Mucosa of rectum (tissue), 2 donors: ENCODE measurements around the gene FILIP1.
"Not testable (repeated sequence)": the region's sequence is repeated elsewhere in the genome, so short reads cannot be mapped to it uniquely, and the experiment has no call there.

Experiments used
- H3K27ac ChIP-seq, 2 donors: one replicate each; pipeline ENCODE4 v1.7.0; 2013; ENCODE audit warnings: inconsistent platforms in 2 of 2, low read depth in 2 of 2, low read length in 2 of 2
- H3K27me3 ChIP-seq, 2 donors: one replicate each; pipeline ENCODE4 v1.7.0; 2013; ENCODE audit warnings: low read length in 2 of 2; ENCODE audit not compliant: control insufficient read depth in 2 of 2, insufficient read depth in 2 of 2
- H3K36me3 ChIP-seq, 2 donors: one replicate each; pipeline ENCODE4 v1.7.0; 2013; ENCODE audit warnings: low read length in 2 of 2; ENCODE audit not compliant: control insufficient read depth in 2 of 2, insufficient read depth in 2 of 2
- H3K4me1 ChIP-seq, 2 donors: one replicate each; pipeline ENCODE4 v1.7.0; 2013; ENCODE audit warnings: low read length in 2 of 2, mild to moderate bottlenecking in 1 of 2; ENCODE audit not compliant: control insufficient read depth in 2 of 2, insufficient read depth in 2 of 2
- H3K4me3 ChIP-seq, 2 donors: one replicate each; pipeline ENCODE4 v1.7.0; 2013; ENCODE audit warnings: low read length in 2 of 2
- H3K9ac ChIP-seq, 2 donors: one replicate each; pipeline ENCODE4 v1.7.0; 2013; ENCODE audit warnings: low read length in 2 of 2, low read depth in 1 of 2, mild to moderate bottlenecking in 1 of 2
- H3K9me3 ChIP-seq, 2 donors: one replicate each; pipeline ENCODE4 v1.7.0; 2013; ENCODE audit warnings: low read length in 2 of 2; ENCODE audit not compliant: control insufficient read depth in 2 of 2
- donor health status: healthy.
- donor health status: Normal muscosa, but diverticular disease.

Gene FILIP1

DNA sequence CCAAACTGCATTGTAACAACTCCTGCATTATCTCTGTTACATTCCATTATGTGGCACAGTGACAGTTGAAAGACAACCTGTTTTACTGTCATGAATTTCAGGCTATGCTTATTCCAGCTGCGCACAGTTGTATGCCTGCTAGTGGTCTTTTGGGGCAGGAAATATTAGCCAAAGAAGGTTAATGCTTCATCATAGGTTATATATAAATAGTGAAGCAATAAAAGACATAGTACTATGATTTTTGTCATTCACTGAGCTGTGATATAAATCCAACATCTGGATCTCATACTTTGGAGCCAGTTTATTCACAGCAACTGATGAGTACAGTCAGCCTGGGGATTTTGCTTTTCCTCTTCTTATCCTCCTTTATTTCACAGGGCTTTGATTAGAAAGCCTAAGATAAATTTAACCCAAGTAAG is 55.6 kb downstream of the FILIP1 start:
- H3K27ac ChIP-seq: peak overlapping the region in 1 of 2 donors; percentile 13

DNA sequence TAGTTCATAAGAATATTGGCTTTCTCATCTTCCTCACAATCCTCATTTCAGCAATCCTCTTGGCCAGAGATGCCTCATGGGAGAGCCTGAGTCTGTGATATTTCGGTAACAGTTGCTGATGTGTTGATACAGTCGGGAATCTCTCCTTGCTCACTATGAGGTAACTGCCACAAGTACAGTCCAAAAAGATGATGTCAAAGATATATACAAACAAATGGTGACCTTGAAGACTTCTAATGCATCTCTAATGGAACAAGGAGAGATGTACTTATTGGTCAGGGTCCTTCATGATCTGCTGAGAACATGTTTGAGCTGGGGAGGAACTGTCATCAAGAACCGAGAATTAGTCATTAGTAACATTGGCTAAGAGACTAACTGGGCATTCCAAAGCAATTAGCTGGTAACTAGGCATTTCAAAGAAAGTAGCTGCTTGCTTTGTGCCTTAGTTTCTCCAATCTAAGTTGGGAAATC is 56.1 kb downstream of the FILIP1 start:
- no peak overlapping the region for H3K4me3 ChIP-seq
- no peaks in the 10 kb centered on the region for H3K4me1 ChIP-seq
- H3K9me3 ChIP-seq: no peaks in the 10 kb centered on the region
- no peaks in the 10 kb centered on the region for H3K36me3 ChIP-seq
- H3K27me3 ChIP-seq: no peaks in the 10 kb centered on the region
- H3K27ac ChIP-seq: peak overlapping the region in 1 of 2 donors; percentile 46
- no peak overlapping the region for H3K9ac ChIP-seq

More for the DNA sequence above, 55.6 kb downstream of the FILIP1 start:
- H3K9me3 ChIP-seq: no peaks in the 10 kb centered on the region
- no peak overlapping the region for H3K9ac ChIP-seq
- H3K27me3 ChIP-seq: no peaks in the 10 kb centered on the region
- no peak overlapping the region for H3K4me3 ChIP-seq
- H3K4me1 ChIP-seq: no peaks in the 10 kb centered on the region
- H3K36me3 ChIP-seq: no peaks in the 10 kb centered on the region

DNA sequence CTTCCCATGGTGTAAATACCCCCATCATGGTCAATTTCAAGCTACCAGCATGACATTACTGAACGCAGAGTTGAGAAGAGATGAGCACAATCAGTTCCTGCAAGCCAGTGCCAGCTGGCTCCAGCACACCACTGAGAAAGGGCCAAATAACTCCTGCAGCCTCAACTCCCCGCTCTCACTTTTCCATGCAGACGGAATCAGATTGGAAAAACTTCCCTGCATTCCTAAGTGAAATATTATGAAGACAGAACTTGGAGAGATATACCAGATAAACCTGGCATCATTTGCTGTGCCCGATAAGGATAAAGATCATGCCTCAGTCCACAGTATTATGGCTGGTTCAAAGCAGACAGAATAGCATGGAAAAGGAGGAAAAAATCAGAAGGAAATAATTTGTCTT is 56.7 kb downstream of the FILIP1 start:
- Histone ChIP-seq H3K9ac (no peak overlapping the region), H3K4me3 (no peak overlapping the region), H3K27me3 (no peaks in the 10 kb centered on the region), H3K36me3 (no peaks in the 10 kb centered on the region), H3K4me1 (no peaks in the 10 kb centered on the region), H3K9me3 (no peaks in the 10 kb centered on the region), H3K27ac (no peak overlapping the region)

DNA sequence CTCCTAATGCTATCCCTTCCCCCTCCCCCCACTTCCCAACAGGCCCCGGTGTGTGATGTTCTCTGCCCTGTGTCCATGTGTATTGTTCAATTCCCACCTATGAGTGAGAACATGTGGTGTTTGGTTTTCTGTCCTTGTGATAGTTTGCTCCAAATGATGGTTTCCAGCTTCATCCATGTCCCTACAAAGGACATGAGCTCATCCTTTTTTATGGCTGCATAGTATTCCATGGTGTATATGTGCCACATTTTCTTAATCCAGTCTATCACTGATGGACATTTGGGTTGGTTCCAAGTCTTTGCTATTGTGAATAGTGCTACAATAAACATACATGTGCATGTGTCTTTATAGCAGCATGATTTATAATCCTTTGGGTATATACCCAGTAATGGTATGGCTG is 60.8 kb downstream of the FILIP1 start:
- not testable (repeated sequence) for H3K27me3 ChIP-seq, H3K9me3 ChIP-seq, H3K4me3 ChIP-seq, H3K9ac ChIP-seq, H3K4me1 ChIP-seq, H3K27ac ChIP-seq, H3K36me3 ChIP-seq

DNA sequence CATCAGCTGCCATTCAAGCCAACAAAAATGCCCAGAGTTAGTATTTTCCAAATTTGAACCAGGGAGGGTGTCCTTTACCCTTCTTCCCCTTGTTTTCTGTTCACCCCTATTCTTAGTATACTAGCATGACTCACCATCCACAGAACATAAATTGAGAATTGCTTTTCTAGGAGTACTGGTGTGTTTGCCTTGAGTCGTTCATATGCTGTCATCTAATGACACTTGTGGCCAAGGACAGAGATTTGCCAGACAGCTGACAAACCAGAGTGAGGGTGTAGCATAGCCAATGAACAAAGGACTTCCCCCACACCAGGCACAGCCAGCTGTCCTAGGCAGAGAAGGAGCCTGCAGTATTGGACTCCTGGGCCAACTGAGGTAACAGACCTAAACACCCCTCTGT is 62.2 kb downstream of the FILIP1 start:
- Histone ChIP-seq H3K4me3 (no peak overlapping the region), H3K9me3 (no peaks in the 10 kb centered on the region), H3K36me3 (no peaks in the 10 kb centered on the region), H3K4me1 (no peaks in the 10 kb centered on the region), H3K9ac (no peak overlapping the region), H3K27ac (no peak overlapping the region), H3K27me3 (no peaks in the 10 kb centered on the region)

DNA sequence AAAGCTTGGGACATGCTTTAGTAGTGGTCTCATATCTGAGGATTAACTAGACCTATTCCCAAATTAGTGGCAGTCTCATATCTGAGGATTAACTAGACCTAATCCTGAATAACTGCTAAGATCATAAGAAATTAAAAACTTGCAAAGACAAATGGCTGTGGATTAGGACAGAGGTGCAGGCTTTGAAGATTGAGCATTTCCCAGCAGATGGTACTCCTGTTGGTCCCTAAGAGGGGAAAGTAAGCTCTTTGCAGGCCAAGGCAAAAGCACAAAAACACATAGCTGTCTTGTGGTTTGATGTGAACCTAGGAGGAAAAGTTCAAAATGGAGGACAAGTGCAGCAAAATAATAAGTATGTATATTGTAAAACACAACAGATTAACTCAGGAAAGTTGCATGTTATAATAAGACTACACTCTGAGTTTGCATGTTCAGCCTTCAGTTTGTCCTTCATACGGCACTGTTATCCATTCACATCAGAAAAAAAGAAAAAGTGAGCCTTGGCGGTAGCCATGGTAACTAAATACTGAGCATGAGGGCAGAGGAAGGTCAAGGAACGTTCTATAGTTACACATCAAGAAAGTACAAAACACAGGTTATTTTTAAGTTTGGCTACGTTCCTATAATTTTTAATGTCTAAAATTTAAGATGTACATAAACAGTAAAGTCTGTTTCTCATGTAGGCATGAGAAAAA is 62.8 kb downstream of the FILIP1 start:
- no peaks in the 10 kb centered on the region for H3K36me3 ChIP-seq
- H3K9ac ChIP-seq: no peak overlapping the region
- no peaks in the 10 kb centered on the region for H3K4me1 ChIP-seq
- no peaks in the 10 kb centered on the region for H3K9me3 ChIP-seq
- H3K4me3 ChIP-seq: no peak overlapping the region
- no peak overlapping the region for H3K27ac ChIP-seq
- H3K27me3 ChIP-seq: no peaks in the 10 kb centered on the region

DNA sequence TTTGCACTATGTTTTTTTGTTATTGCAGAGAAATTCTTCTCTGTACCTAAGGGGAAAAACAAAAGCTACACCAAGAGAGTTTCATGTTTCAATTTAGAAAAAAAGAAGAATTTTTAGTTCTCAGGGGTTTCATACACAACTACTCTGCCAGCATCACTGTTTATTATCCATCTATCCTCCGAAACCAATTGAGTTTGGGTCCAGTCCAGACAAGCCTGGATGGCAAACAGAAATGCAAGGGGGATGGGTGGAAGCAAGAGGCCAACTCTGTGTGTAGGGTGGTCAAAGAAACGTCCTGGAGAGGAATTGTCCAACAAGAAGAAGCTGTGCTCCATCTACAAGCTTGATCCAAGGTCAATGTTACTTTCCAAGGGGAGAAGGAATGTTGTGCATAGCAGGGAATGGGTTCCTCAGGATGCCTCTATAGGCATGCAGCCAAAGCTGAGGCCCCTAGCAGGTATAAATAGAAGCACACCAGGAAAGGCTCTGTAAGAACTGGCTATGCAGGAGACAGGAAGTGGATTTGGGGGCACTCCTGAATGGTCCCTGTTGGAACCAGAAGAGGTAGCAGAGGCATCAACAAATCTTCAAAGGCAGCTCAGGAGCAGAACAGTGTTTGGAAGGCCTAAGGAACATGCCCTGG is 64.4 kb downstream of the FILIP1 start:
- H3K4me3 ChIP-seq: no peak overlapping the region
- no peaks in the 10 kb centered on the region for H3K9me3 ChIP-seq
- H3K27me3 ChIP-seq: no peaks in the 10 kb centered on the region
- H3K27ac ChIP-seq: no peak overlapping the region
- no peaks in the 10 kb centered on the region for H3K4me1 ChIP-seq
- H3K36me3 ChIP-seq: no peaks in the 10 kb centered on the region
- H3K9ac ChIP-seq: no peak overlapping the region

DNA sequence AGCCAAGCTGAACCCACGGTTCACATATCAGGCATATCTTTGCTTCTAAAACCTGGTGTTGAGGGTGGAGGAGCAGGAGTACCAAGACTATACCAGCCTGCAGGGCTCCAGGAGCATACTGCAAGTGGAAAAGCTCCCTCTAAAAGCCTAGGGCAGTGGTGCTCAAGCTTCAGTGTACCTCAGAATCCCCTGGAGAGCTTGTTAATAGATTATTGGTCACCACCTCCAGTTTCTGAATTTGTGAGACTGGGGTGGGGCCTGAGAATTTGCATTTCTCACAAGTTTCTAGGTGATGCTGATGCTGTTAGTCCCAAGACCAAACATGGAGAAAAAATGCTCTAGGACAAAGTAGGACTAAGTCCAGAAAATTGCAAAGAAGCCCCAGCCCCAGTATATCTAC is 65.4 kb downstream of the FILIP1 start:
- Histone ChIP-seq H3K4me3 (no peak overlapping the region), H3K9me3 (no peaks in the 10 kb centered on the region), H3K9ac (no peak overlapping the region), H3K36me3 (no peaks in the 10 kb centered on the region), H3K27me3 (no peaks in the 10 kb centered on the region), H3K4me1 (no peaks in the 10 kb centered on the region), H3K27ac (no peak overlapping the region)

DNA sequence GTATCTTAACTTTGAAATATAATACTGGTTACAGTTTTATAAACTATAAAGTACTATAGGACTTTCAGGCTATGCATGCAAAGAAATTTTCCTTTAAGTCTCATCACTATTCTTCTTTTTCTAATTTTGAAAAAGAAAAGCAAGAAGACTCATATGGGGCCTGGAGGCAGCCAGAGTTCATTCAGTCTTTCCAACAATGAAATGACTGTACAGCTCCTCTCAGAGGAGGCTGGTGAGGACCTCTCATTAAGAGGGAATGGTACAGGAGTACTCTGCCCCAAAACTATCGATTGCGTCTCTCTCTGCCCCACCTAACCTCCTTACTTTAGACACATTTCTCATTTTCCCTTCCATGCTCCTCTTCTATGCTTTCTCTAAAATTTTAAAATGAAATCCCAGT is 66.3 kb downstream of the FILIP1 start:
- Histone ChIP-seq H3K36me3 (no peaks in the 10 kb centered on the region), H3K27ac (no peak overlapping the region), H3K4me1 (no peaks in the 10 kb centered on the region), H3K9ac (no peak overlapping the region), H3K9me3 (no peaks in the 10 kb centered on the region), H3K27me3 (no peaks in the 10 kb centered on the region), H3K4me3 (no peak overlapping the region)

DNA sequence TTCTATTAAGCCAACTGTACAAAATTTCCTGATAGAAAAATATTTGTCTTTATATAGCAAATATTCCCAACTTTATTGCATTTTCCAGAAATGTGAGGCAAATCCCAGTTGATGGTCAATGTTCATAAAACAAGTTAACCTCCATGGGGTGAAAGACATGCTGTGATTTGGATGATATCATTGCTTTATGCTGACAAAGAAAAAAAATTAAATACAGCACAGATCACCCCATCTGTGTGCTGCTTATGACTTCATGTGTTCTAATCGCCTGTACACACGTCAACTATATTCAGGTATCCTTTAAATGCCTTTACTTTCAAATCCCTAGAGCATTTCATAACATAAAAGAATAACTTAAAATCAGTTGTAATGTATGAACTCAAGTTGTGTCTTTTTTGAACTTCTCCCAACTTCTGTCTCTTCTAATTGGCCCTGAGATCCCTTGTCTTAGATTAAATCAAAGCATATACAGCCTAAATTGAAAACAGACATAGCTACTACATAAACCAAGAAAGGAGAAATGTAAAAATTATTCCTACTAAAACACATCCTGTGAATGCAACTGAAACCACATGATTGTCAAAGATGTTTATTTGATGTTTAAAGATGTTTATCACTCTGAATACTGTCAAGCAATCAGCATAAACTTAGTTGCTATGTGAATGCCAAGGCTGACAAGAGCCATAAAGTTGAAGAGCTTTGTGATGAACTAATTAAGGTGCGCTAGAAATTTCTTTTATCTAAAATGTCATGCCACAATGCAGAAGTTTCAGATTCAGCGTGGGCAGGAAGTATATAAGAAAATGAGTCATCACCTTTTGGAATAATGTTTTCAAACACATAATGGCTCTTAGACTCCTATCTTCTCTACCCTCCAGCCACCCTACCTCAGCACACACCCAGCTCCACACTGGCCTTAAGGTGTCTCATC is 68.7 kb downstream of the FILIP1 start:
- H3K36me3 ChIP-seq: no peaks in the 10 kb centered on the region
- H3K4me1 ChIP-seq: no peaks in the 10 kb centered on the region
- H3K4me3 ChIP-seq: no peak overlapping the region
- H3K9ac ChIP-seq: no peak overlapping the region
- H3K27me3 ChIP-seq: no peaks in the 10 kb centered on the region
- no peak overlapping the region for H3K27ac ChIP-seq
- no peaks in the 10 kb centered on the region for H3K9me3 ChIP-seq
